H9 (cell line): Measurements from ENCODE around the gene AKIRIN2. TPM values are rescaled to one million over a fixed set of nuclear protein-coding genes. Genes with fewer than 3 reads are reported as not detected.

Experiments
- DNase-seq: peaks from one replicate; pipeline ENCODE4 v3.0.0-alpha.2; 2017
- H2AFZ ChIP-seq: one replicate; pipeline ENCODE4 v1.6.1; 2013; ENCODE audit warnings: mild to moderate bottlenecking, low read length, control low read depth, moderate library complexity
- H2AK5ac ChIP-seq: 2 replicates; pipeline ENCODE4 v1.6.1; 2013; ENCODE audit warnings: low read length, control low read depth, mixed read lengths; ENCODE audit not compliant: insufficient read length
- H2BK120ac ChIP-seq: one replicate; pipeline ENCODE4 v1.6.1; 2013; ENCODE audit warnings: low read depth, mild to moderate bottlenecking, low read length, control low read depth, inconsistent platforms; ENCODE audit not compliant: poor library complexity, severe bottlenecking
- H2BK12ac ChIP-seq: 2 replicates; pipeline ENCODE4 v1.6.1; 2013; ENCODE audit warnings: low read length, control low read depth, mixed read lengths, low read depth; ENCODE audit not compliant: insufficient read length
- H2BK15ac ChIP-seq: 2 replicates; pipeline ENCODE4 v1.6.1; 2013; ENCODE audit warnings: low read depth, low read length, control low read depth
- H2BK20ac ChIP-seq: one replicate; pipeline ENCODE4 v1.6.1; 2013; ENCODE audit warnings: low read depth, mild to moderate bottlenecking, low read length, control low read depth, inconsistent platforms; ENCODE audit not compliant: poor library complexity, severe bottlenecking
- H2BK5ac ChIP-seq: 2 replicates; pipeline ENCODE4 v1.6.1; 2013; ENCODE audit warnings: low read length, control low read depth, mixed read lengths; ENCODE audit not compliant: insufficient read length
- H3K14ac ChIP-seq: 2 replicates; pipeline ENCODE4 v1.6.1; 2013; ENCODE audit warnings: low read length, control low read depth; ENCODE audit not compliant: insufficient read depth
- H3K18ac ChIP-seq: 2 replicates; pipeline ENCODE4 v1.6.1; 2013; ENCODE audit warnings: low read depth, mild to moderate bottlenecking, mixed read lengths, low read length, control low read depth; ENCODE audit not compliant: insufficient read length
- H3K23ac ChIP-seq: 2 replicates; pipeline ENCODE4 v1.6.1; 2013; ENCODE audit warnings: low read length, control low read depth, mixed read lengths, low read depth; ENCODE audit not compliant: insufficient read length
- H3K23me2 ChIP-seq: 2 replicates; pipeline ENCODE4 v1.6.1; 2013; ENCODE audit warnings: low read depth, mild to moderate bottlenecking, mixed read lengths, low read length, control low read depth; ENCODE audit not compliant: insufficient read length, poor library complexity, severe bottlenecking
- H3K27ac ChIP-seq: 2 replicates; pipeline ENCODE4 v1.5.1; 2013; ENCODE audit warnings: low read length, control low read depth, mixed read lengths, low read depth; ENCODE audit not compliant: insufficient read length
- H3K27me3 ChIP-seq: 2 replicates; pipeline ENCODE4 v1.6.1; 2013; ENCODE audit warnings: low read length, control low read depth, inconsistent platforms; ENCODE audit not compliant: insufficient read depth
- H3K4ac ChIP-seq: 2 replicates; pipeline ENCODE4 v1.6.1; 2013; ENCODE audit warnings: low read depth, mild to moderate bottlenecking, control low read depth, inconsistent platforms, low read length, moderate library complexity
- H3K4me1 ChIP-seq: 2 replicates; pipeline ENCODE4 v1.6.1; 2013; ENCODE audit warnings: low read length, control low read depth, inconsistent platforms; ENCODE audit not compliant: insufficient read depth
- H3K4me2 ChIP-seq: 2 replicates; pipeline ENCODE4 v1.6.1; 2013; ENCODE audit warnings: low read length, control low read depth, mixed read lengths; ENCODE audit not compliant: insufficient read length, insufficient read depth
- H3K56ac ChIP-seq: 2 replicates; pipeline ENCODE4 v1.6.1; 2013; ENCODE audit warnings: low read depth, mild to moderate bottlenecking, mixed read lengths, low read length, control low read depth; ENCODE audit not compliant: insufficient read length
- H3K79me1 ChIP-seq: 2 replicates; pipeline ENCODE4 v1.6.1; 2013; ENCODE audit warnings: low read depth, mild to moderate bottlenecking, moderate library complexity, low read length, control low read depth, inconsistent platforms; ENCODE audit not compliant: insufficient read depth, poor library complexity, severe bottlenecking
- H3K79me2 ChIP-seq: 2 replicates; pipeline ENCODE4 v1.6.1; 2013; ENCODE audit warnings: low read length, control low read depth, inconsistent platforms; ENCODE audit not compliant: insufficient read depth
- H3K9ac ChIP-seq: 2 replicates; pipeline ENCODE4 v1.6.1; 2013; ENCODE audit warnings: low read length, control low read depth, mixed read lengths; ENCODE audit not compliant: insufficient read length; ENCODE audit errors: extremely low read depth
- H3K9me3 ChIP-seq: one replicate; pipeline ENCODE4 v1.6.1; 2013; ENCODE audit warnings: low read depth, low read length, inconsistent platforms; ENCODE audit not compliant: control insufficient read depth
- H3T11ph ChIP-seq: one replicate; pipeline ENCODE4 v1.6.1; 2013; ENCODE audit warnings: mild to moderate bottlenecking, low read length, control low read depth, inconsistent platforms
- H4K20me1 ChIP-seq: one replicate; pipeline ENCODE4 v1.6.1; 2013; ENCODE audit not compliant: control insufficient read depth, insufficient read length, insufficient read depth
- H4K5ac ChIP-seq: 2 replicates; pipeline ENCODE4 v1.6.1; 2013; ENCODE audit warnings: low read depth, mild to moderate bottlenecking, mixed read lengths, low read length, control low read depth; ENCODE audit not compliant: insufficient read length
- H4K8ac ChIP-seq: replicated peaks from 2 replicates; pipeline ENCODE4 v1.6.1; 2013; ENCODE audit warnings: low read length, control low read depth, mixed read lengths, low read depth; ENCODE audit not compliant: insufficient read length
- H4K91ac ChIP-seq: 2 replicates; pipeline ENCODE4 v1.6.1; 2013; ENCODE audit warnings: low read depth, mild to moderate bottlenecking, moderate library complexity, mixed read lengths, low read length, control low read depth; ENCODE audit not compliant: insufficient read length
- H3K27ac Mint-ChIP-seq, 3 experiments: 2 replicates in 2 of 3; 3 replicates in 1 of 3; pipeline ENCODE4 v1.8.0; 2020 to 2021; ENCODE audit warnings: mixed read lengths in 3 of 3, mild to moderate bottlenecking in 1 of 3, moderate library complexity in 1 of 3
- H3K27me3 Mint-ChIP-seq: 2 replicates; pipeline ENCODE4 v1.8.0; 2021; ENCODE audit warnings: low read depth, mild to moderate bottlenecking, moderate library complexity, mixed read lengths
- H3K36me3 Mint-ChIP-seq, 3 experiments: 2 replicates in 2 of 3; 3 replicates in 1 of 3; pipeline ENCODE4 v1.8.0; 2020 to 2021; ENCODE audit warnings: low read depth in 3 of 3, mixed read lengths in 3 of 3; ENCODE audit not compliant: insufficient read depth in 1 of 3
- H3K4me1 Mint-ChIP-seq, 2 experiments: 2 replicates each; pipeline ENCODE4 v1.8.0; 2020; ENCODE audit warnings: mixed read lengths in 2 of 2
- H3K4me3 Mint-ChIP-seq, 2 experiments: 2 replicates in 1 of 2; 3 replicates in 1 of 2; pipeline ENCODE4 v1.8.0; 2020 to 2021; ENCODE audit warnings: mild to moderate bottlenecking in 2 of 2, mixed read lengths in 2 of 2, moderate library complexity in 1 of 2
- H3K9me3 Mint-ChIP-seq, 2 experiments: 2 replicates in 1 of 2; 3 replicates in 1 of 2; pipeline ENCODE4 v1.8.0; 2020; ENCODE audit warnings: mild to moderate bottlenecking in 2 of 2, mixed read lengths in 2 of 2, moderate library complexity in 1 of 2
- WGBS: extraction: QIAGEN DNeasy Blood & Tissue Kit; methylation state at CpG from one replicate; pipeline ENCODE4 v1.1.7; 2013; ENCODE audit warnings: missing lambda C conversion rate, low lambda C conversion rate, mixed read lengths; ENCODE audit not compliant: insufficient read length; ENCODE audit errors: extremely low coverage; 5-methylcytosine and 5-hydroxymethylcytosine counted together
- total RNA-seq: library from RNA; stranded (reverse); gene quantifications from 2 replicates; pipeline ENCODE4 v1.2.1, GENCODE V29; 2021
- TF ChIP-seq, protein P1 (sequence below): fragments of 200-600 bp; sonication (generic); conservative IDR thresholded peaks from 3 replicates; pipeline ENCODE4 v1.8.0; 2021; ENCODE audit warnings: antibody characterized with exemption, mild to moderate bottlenecking

Gene AKIRIN2
- total RNA-seq, 1 experiment from 2014 or later: 75.7 TPM

DNA sequence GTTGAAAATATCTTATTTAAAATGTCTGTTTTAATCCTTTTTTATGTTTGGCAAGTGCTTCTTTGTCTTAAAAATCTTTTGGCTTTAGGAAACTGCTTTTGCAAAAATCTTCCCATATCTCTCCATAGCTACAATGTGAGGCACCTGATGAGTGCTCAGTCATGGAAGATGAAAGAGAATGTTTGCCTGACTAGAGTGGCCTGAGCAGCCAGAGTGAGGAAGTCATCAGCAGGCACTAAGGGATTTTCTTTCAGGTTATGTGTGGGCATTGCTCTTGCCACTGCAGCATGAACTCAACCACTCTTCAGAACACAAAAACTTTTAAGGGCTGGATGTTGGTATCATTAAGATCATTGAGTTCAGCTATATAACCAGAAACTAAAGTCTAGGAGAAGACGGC, 47.9 kb downstream of the AKIRIN2 start:
- no peak overlapping the region for H3K23ac ChIP-seq
- H3K56ac ChIP-seq: no peak overlapping the region
- no peak for DNase-seq
- Mint-ChIP-seq H3K9me3 (no peaks in the 10 kb centered on the region), H3K4me1 (peaks cover 29 to 31% of the 10 kb centered on the region in 2 experiments), H3K27me3 (no peaks in the 10 kb centered on the region), H3K4me3 (no peak overlapping the region; a peak in 1 of 5 replicates), H3K27ac (peak overlapping the region; percentile 89 to 96 (median 93)), H3K36me3 (peaks cover 28 to 49% (median 39%) of the 10 kb centered on the region in 3 experiments)
- no peak overlapping the region for H3K4me2 ChIP-seq
- no peak overlapping the region for H2AK5ac ChIP-seq
- H2BK12ac ChIP-seq: no peak overlapping the region
- no peak overlapping the region for H3K14ac ChIP-seq
- no peak overlapping the region for H2AFZ ChIP-seq
- H4K5ac ChIP-seq: no peak overlapping the region
- no peak overlapping the region for H2BK20ac ChIP-seq
- no peaks in the 10 kb centered on the region for H3K23me2 ChIP-seq
- TF ChIP-seq, protein P1, sequence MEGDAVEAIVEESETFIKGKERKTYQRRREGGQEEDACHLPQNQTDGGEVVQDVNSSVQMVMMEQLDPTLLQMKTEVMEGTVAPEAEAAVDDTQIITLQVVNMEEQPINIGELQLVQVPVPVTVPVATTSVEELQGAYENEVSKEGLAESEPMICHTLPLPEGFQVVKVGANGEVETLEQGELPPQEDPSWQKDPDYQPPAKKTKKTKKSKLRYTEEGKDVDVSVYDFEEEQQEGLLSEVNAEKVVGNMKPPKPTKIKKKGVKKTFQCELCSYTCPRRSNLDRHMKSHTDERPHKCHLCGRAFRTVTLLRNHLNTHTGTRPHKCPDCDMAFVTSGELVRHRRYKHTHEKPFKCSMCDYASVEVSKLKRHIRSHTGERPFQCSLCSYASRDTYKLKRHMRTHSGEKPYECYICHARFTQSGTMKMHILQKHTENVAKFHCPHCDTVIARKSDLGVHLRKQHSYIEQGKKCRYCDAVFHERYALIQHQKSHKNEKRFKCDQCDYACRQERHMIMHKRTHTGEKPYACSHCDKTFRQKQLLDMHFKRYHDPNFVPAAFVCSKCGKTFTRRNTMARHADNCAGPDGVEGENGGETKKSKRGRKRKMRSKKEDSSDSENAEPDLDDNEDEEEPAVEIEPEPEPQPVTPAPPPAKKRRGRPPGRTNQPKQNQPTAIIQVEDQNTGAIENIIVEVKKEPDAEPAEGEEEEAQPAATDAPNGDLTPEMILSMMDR: no peak
- H3K9ac ChIP-seq: no peak overlapping the region
- no peak overlapping the region for H4K91ac ChIP-seq
- H3K27me3 ChIP-seq: no peaks in the 10 kb centered on the region
- no peaks in the 10 kb centered on the region for H4K20me1 ChIP-seq
- no CpG with 5 or more reads among the region's 1 CpG for WGBS
- H4K8ac ChIP-seq: no peak overlapping the region
- H3K79me1 ChIP-seq: no peaks in the 10 kb centered on the region
- no peak overlapping the region for H2BK120ac ChIP-seq
- H2BK15ac ChIP-seq: no peak overlapping the region
- H3K79me2 ChIP-seq: no peaks in the 10 kb centered on the region
- H3T11ph ChIP-seq: no peak overlapping the region
- no peak overlapping the region for H3K4ac ChIP-seq
- no peak overlapping the region for H3K27ac ChIP-seq
- H2BK5ac ChIP-seq: no peak overlapping the region
- H3K18ac ChIP-seq: no peak overlapping the region
- H3K4me1 ChIP-seq: no peaks in the 10 kb centered on the region; the same call in 1 of the 2 replicates
- H3K9me3 ChIP-seq: no peaks in the 10 kb centered on the region
